ENCODE data around the gene ZFX. TPM values are rescaled to one million over a fixed set of nuclear protein-coding genes. Genes with fewer than 3 reads are reported as not detected.

The ZFX gene
- total RNA-seq, 1 donor from 2014 or later: 58.3 TPM

- no peak for DNase-seq (ENCODE audit: low spot score)
Measured at GRCh38 chrX:24201216-24201615, 51.7 kb downstream of the ZFX start.

- DNase-seq (ENCODE audit: low spot score): no peak
Measured at GRCh38 chrX:24202465-24203031, 53.0 kb downstream of the ZFX start.

GRCh38 chrX:24203072-24203808 lies 53.7 kb downstream of the ZFX start:
- no peak for DNase-seq (ENCODE audit: low spot score)

GRCh38 chrX:24204331-24204730 lies 54.8 kb downstream of the ZFX start:
- no peak for DNase-seq (ENCODE audit: low spot score)

GRCh38 chrX:24204958-24205357 lies 55.4 kb downstream of the ZFX start:
- DNase-seq (ENCODE audit: low spot score): no peak

- no peak for DNase-seq (ENCODE audit: low spot score)
Measured at GRCh38 chrX:24207826-24208225, 58.3 kb downstream of the ZFX start.

GRCh38 chrX:24208496-24209240 lies 59.1 kb downstream of the ZFX start:
- DNase-seq (ENCODE audit: low spot score): no peak

GRCh38 chrX:24210190-24210589 lies 60.7 kb downstream of the ZFX start:
- DNase-seq (ENCODE audit: low spot score): no peak

- DNase-seq (ENCODE audit: low spot score): no peak
Measured at GRCh38 chrX:24214568-24214967, 65.0 kb downstream of the ZFX start.

GRCh38 chrX:24215272-24215671 lies 65.7 kb downstream of the ZFX start:
- no peak for DNase-seq (ENCODE audit: low spot score)

- DNase-seq (ENCODE audit: low spot score): no peak
Measured at GRCh38 chrX:24216037-24216436, 66.5 kb downstream of the ZFX start.

- DNase-seq (ENCODE audit: low spot score): no peak
Measured at GRCh38 chrX:24216827-24217226, 67.3 kb downstream of the ZFX start.

- DNase-seq (ENCODE audit: low spot score): no peak
Measured at GRCh38 chrX:24219320-24219719, 69.8 kb downstream of the ZFX start.

- DNase-seq (ENCODE audit: low spot score): no peak
Measured at GRCh38 chrX:24221872-24222271, 72.3 kb downstream of the ZFX start.

GRCh38 chrX:24225265-24225664 lies 75.7 kb downstream of the ZFX start:
- no peak for DNase-seq (ENCODE audit: low spot score)

- no peak for DNase-seq (ENCODE audit: low spot score)
Measured at GRCh38 chrX:24226176-24226575, 76.6 kb downstream of the ZFX start.

- DNase-seq (ENCODE audit: low spot score): no peak
Measured at GRCh38 chrX:24228596-24228995, 79.1 kb downstream of the ZFX start.

GRCh38 chrX:24229400-24229879 lies 79.9 kb downstream of the ZFX start:
- DNase-seq (ENCODE audit: low spot score): no peak

GRCh38 chrX:24229976-24230375 lies 80.4 kb downstream of the ZFX start:
- DNase-seq (ENCODE audit: low spot score): no peak

- no peak for DNase-seq (ENCODE audit: low spot score)
Measured at GRCh38 chrX:24231131-24231540, 81.6 kb downstream of the ZFX start.

- DNase-seq (ENCODE audit: low spot score): no peak
Measured at GRCh38 chrX:24231641-24232179, 82.2 kb downstream of the ZFX start.

GRCh38 chrX:24232796-24233195 lies 83.3 kb downstream of the ZFX start:
- DNase-seq (ENCODE audit: low spot score): no peak
